ENCODE data around the gene PKP3.
"Not testable (repeated sequence)": the region's sequence is repeated elsewhere in the genome, so short reads cannot be mapped to it uniquely, and the experiment has no call there.

PKP3 gene

GRCh38 chr11:359181-359714, 34.8 kb upstream of the PKP3 start:
- H3K4me3 ChIP-seq (ENCODE audit: low read length): no peak overlapping the region
- TF ChIP-seq CTCF (IDR thresholded peaks at IDR 0.05; ENCODE audit: insufficient read depth, low read depth, low read length, missing control alignments): no peak
- peak; percentile 86 for DNase-seq (ENCODE audit: low read depth)

DNA sequence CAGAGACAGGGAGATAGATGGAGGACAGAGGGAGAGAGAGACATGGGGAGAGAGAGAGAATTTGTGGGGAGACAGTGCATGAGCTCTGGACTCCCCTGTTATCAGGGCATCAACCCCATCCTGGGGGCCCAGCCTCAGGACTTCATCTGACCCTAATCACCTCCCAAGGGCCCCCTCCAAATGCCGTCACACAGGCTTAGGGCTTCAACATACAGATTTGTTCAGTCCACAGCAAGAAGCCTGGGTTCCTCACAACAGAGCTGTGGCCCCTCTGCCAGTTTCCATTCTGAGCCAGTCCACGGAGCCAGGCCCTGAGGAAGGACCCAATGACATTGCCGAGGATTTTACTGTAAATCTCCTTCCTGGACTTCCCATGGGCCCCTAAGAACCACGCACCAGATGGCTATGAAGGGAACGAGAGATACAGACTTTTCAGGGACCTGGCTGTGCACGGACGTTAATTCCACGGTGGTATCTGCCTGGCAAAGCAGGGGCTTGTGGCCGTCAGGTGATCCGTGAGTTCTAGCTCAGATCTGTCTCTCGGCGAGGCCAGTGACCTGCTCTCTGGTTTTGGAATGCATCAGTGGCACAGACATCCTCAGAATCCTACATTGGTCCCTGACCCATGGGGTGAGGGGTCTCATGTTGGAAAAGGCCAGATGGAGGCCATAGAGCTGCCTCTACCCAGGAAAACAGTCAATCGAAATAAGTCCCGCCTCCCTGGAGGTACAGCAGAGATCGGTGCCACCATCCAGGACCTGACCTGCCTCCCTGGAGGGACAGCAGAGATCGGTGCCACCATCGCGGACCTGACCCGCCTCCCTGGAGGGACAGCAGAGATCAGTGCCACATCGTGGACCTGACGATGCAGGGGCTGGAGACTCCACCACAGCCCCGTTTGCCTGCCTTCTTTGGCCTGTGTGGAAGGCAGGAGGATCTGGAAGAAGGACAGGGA, 33.4 kb upstream of the PKP3 start:
- H3K4me3 ChIP-seq (ENCODE audit: low read length): no peak overlapping the region
- TF ChIP-seq CTCF (IDR thresholded peaks at IDR 0.05; ENCODE audit: insufficient read depth, low read depth, low read length, missing control alignments): no peak
- DNase-seq (ENCODE audit: low read depth): no peak

GRCh38 chr11:362642-363442, 31.2 kb upstream of the PKP3 start:
- H3K4me3 ChIP-seq (ENCODE audit: low read length): no peak overlapping the region
- DNase-seq (ENCODE audit: low read depth): no peak
- no peak for TF ChIP-seq CTCF (IDR thresholded peaks at IDR 0.05; ENCODE audit: insufficient read depth, low read depth, low read length, missing control alignments)

DNA sequence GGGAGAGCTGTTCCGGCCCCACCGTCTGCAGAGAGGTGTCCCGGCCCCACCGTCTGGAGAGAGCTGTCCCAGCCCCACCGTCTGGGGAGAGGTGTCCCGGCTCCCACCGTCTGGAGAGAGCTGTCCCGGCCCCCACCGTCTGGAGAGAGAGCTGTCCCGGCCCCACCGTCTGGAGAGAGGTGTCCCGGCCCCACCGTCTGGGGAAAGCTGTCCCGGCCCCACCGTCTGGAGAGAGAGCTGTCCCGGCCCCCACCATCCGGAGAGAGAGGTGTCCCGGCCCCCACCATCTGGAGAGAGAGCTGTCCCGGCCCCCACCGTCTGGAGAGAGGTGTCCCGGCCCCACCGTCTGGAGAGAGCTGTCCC, 30.6 kb upstream of the PKP3 start:
- DNase-seq (ENCODE audit: low read depth); H3K4me3 ChIP-seq (ENCODE audit: low read length): not testable (repeated sequence)

- DNase-seq (ENCODE audit: low read depth): peak; percentile 89
- H3K4me3 ChIP-seq (ENCODE audit: low read length): no peak overlapping the region
- peak; percentile 79 for TF ChIP-seq CTCF (IDR thresholded peaks at IDR 0.05; ENCODE audit: insufficient read depth, low read depth, low read length, missing control alignments)
Observed at GRCh38 chr11:363948-364761, 29.9 kb upstream of the PKP3 start.

GRCh38 chr11:364991-365725, 28.9 kb upstream of the PKP3 start:
- no peak overlapping the region for H3K4me3 ChIP-seq (ENCODE audit: low read length)

More at GRCh38 chr11:364991-365725, 28.9 kb upstream of the PKP3 start:
- no peak for DNase-seq (ENCODE audit: low read depth)
- TF ChIP-seq CTCF (IDR thresholded peaks at IDR 0.05; ENCODE audit: insufficient read depth, low read depth, low read length, missing control alignments): no peak

Data from epithelial cell of esophagus (primary cell).